SK-N-SH (cell line): Measurements from ENCODE around the gene RASSF8. TPM values are rescaled to one million over a fixed set of nuclear protein-coding genes. Genes with fewer than 3 reads are reported as not detected.

ENCODE experiments used
- CTCF ChIA-PET: fragments of 300-600, 350-600 bp; formaldehyde crosslinking; extraction: SDS; loops from one replicate; lab custom pipeline; 2021; lab: Yijun Ruan, JAX
- POLR2A ChIA-PET: fragments of 350-600 bp; sonication (Branson Sonifier 250); formaldehyde crosslinking; extraction: SDS; loops from one replicate; lab custom pipeline; 2020; ENCODE audit warnings: antibody characterized with exemption, inconsistent platforms; lab: Yijun Ruan, JAX
- DNase-seq: peaks from one replicate; pipeline ENCODE4 v3.0.0; 2012
- H2AFZ ChIP-seq: fragments of 200-600 bp; sonication (generic); 2 replicates; pipeline ENCODE4 v1.8.1; 2016; ENCODE audit warnings: antibody characterized with exemption, mild to moderate bottlenecking, low read depth
- H3F3A ChIP-seq: fragments of 200-600 bp; sonication (generic); replicated peaks from 2 replicates; pipeline ENCODE3; 2016; ENCODE audit warnings: antibody characterized with exemption, mild to moderate bottlenecking; ENCODE audit not compliant: insufficient read depth
- H3K27ac ChIP-seq, 2 experiments: fragments of 200-500 bp in 1 of 2; fragments of 200-600 bp in 1 of 2; sonication (Bioruptor generic) in 1 of 2; sonication (generic), shearing (Covaris generic) in 1 of 2; 2 replicates each; pipeline versions ENCODE4 v1.5.1 to v1.6.1; 2014 to 2016; ENCODE audit warnings: low read depth in 2 of 2, inconsistent platforms in 1 of 2, low read length in 1 of 2, mild to moderate bottlenecking in 1 of 2, mixed read lengths in 1 of 2
- H3K27me3 ChIP-seq: fragments of 200-600 bp; sonication (generic), shearing (Covaris generic); 2 replicates; pipeline ENCODE4 v1.6.1; 2016; ENCODE audit warnings: mixed run types; ENCODE audit not compliant: insufficient read depth
- H3K36me3 ChIP-seq, 2 experiments: fragments of 200-500 bp in 1 of 2; fragments of 200-600 bp in 1 of 2; sonication (Bioruptor generic) in 1 of 2; sonication (generic) in 1 of 2; replicated peaks in 1 of 2; 2 replicates each; pipeline versions ENCODE3 to v1.5.1; 2014 to 2016; ENCODE audit warnings: low read length in 1 of 2, mild to moderate bottlenecking in 1 of 2; ENCODE audit not compliant: insufficient read depth in 2 of 2, control insufficient read depth in 1 of 2
- H3K4me1 ChIP-seq, 2 experiments: fragments of 200-500 bp in 1 of 2; fragments of 200-600 bp in 1 of 2; sonication (Bioruptor generic) in 1 of 2; sonication (generic), shearing (Covaris generic) in 1 of 2; 2 replicates each; pipeline versions ENCODE4 v1.5.1 to v1.6.1; 2014 to 2016; ENCODE audit warnings: low read depth in 1 of 2, low read length in 1 of 2, mixed run types in 1 of 2; ENCODE audit not compliant: insufficient read depth in 2 of 2, control insufficient read depth in 1 of 2
- H3K4me2 ChIP-seq: fragments of 200-600 bp; sonication (generic), shearing (Covaris generic); 2 replicates; pipeline ENCODE4 v1.6.1; 2017; ENCODE audit warnings: mixed run types
- H3K4me3 ChIP-seq, 2 experiments: fragments of 200-500 bp in 1 of 2; fragments of 200-600 bp in 1 of 2; sonication (Bioruptor generic) in 1 of 2; sonication (generic), shearing (Covaris generic) in 1 of 2; 2 replicates each; pipeline versions ENCODE4 v1.5.1 to v1.8.1; 2014 to 2016; ENCODE audit warnings: low read depth in 2 of 2, inconsistent platforms in 1 of 2, low read length in 1 of 2, mild to moderate bottlenecking in 1 of 2, mixed read lengths in 1 of 2, moderate library complexity in 1 of 2
- H3K79me2 ChIP-seq: fragments of 200-600 bp; sonication (generic); 2 replicates; pipeline ENCODE4 v1.8.1; 2017; ENCODE audit warnings: mild to moderate bottlenecking; ENCODE audit not compliant: insufficient read depth
- H3K9ac ChIP-seq: fragments of 200-600 bp; sonication (generic); 2 replicates; pipeline ENCODE4 v1.6.1; 2017; ENCODE audit warnings: mixed run types
- H3K9me2 ChIP-seq: fragments of 200-600 bp; sonication (generic); 2 replicates; pipeline ENCODE4 v1.6.1; 2017; ENCODE audit warnings: mixed run types
- H3K9me3 ChIP-seq: fragments of 200-600 bp; sonication (generic); 2 replicates; pipeline ENCODE4 v1.6.1; 2017; ENCODE audit warnings: mixed run types, mild to moderate bottlenecking, moderate library complexity
- H4K20me1 ChIP-seq: fragments of 200-600 bp; sonication (generic); 2 replicates; pipeline ENCODE4 v1.6.1; 2017; ENCODE audit warnings: mild to moderate bottlenecking, mixed run types; ENCODE audit not compliant: insufficient read depth
- EP300 ChIP-seq, 2 experiments: IDR thresholded peaks; 2 replicates each; pipeline versions ENCODE4 v1.4.0 to v1.6.1; 2012; ENCODE audit warnings: borderline replicate concordance in 1 of 2, low read depth in 1 of 2, low read length in 1 of 2
- FOXM1 ChIP-seq: IDR thresholded peaks from 2 replicates; pipeline ENCODE4 v1.4.0; 2012; ENCODE audit warnings: low read depth, mild to moderate bottlenecking
- JUND ChIP-seq: IDR thresholded peaks from 2 replicates; pipeline ENCODE4 v1.4.0; 2012
- MEF2A ChIP-seq: IDR thresholded peaks from 2 replicates; pipeline ENCODE4 v1.4.0; 2012; ENCODE audit warnings: low read depth, borderline replicate concordance
- NFIC ChIP-seq: IDR thresholded peaks from 2 replicates; pipeline ENCODE4 v1.4.0; 2012; ENCODE audit warnings: borderline replicate concordance
- RFX5 ChIP-seq: IDR thresholded peaks from 2 replicates; pipeline ENCODE4 v1.6.1; 2012; ENCODE audit warnings: mild to moderate bottlenecking, improper control_type of control experiment, low read length
- TCF12 ChIP-seq: IDR thresholded peaks from 2 replicates; pipeline ENCODE4 v1.4.0; 2012
- polyA plus RNA-seq, 3 experiments: library from polyadenylated mRNA; depleted of rRNA; stranded (reverse); fragments of >200 nt; gene quantifications; 2 replicates each; pipeline ENCODE4 v1.2.3, GENCODE V29; 2012
- TF ChIP-seq, protein P1 (sequence below): IDR thresholded peaks from 2 replicates; pipeline ENCODE4 v1.4.0; 2012; ENCODE audit warnings: low read depth
- TF ChIP-seq, protein P2 (sequence below): IDR thresholded peaks from 2 replicates; pipeline ENCODE4; 2012

The RASSF8 gene
- polyA plus RNA-seq, 1 of the 3 experiments (the other 2 are of a cell fraction): 15.3 TPM

DNA sequence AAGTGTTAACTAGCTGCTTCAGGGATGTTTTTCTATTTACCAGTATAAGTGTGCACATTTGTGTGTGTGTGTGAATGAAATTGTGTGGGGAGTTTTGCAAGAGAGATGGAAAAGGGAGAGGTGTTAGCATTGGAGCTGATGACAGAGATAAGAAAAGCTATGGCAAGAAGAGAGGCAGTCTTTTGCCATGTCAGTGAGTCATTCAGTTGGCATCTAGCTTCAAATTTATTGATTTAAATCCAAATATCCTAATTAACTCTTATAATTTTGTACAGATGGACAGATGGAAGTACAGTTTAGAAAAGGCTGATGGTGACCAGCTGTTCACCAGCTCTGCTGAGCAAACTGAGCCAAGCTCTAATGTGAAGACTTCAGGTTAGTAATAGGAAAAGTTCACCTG lies 169.7 kb downstream of the RASSF8 start:
- Histone ChIP-seq H3K4me2 (peak overlapping the region; percentile 98), H3K4me1 (peaks cover 5 to 16% of the 10 kb centered on the region in 2 experiments; a peak in 3 of 4 replicates), H3K27me3 (no peaks in the 10 kb centered on the region), H3F3A (peaks cover 13% of the 10 kb centered on the region), H3K79me2 (peaks cover 12% of the 10 kb centered on the region), H4K20me1 (no peaks in the 10 kb centered on the region), H3K27ac (no peak overlapping the region), H2AFZ (no peak overlapping the region), H3K9ac (no peak overlapping the region), H3K9me2 (no peaks in the 10 kb centered on the region), H3K4me3 (no peak overlapping the region), H3K9me3 (no peaks in the 10 kb centered on the region), H3K36me3 (no peaks in the 10 kb centered on the region)
- no peak for DNase-seq
- POLR2A ChIA-PET: no interaction called here
- CTCF ChIA-PET: interaction anchor here (0.6 to 2.4 kb wide), 6 partner anchors 9 to 829 kb away, joined by 3 to 11 read pairs (median 4); no protein-coding TSS in a partner anchor
- TF ChIP-seq, protein P1, sequence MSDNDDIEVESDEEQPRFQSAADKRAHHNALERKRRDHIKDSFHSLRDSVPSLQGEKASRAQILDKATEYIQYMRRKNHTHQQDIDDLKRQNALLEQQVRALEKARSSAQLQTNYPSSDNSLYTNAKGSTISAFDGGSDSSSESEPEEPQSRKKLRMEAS: no peak; the same call in 1 of the 2 replicates
- no peak for TF ChIP-seq RFX5
- no peak for TF ChIP-seq FOXM1
- peak; percentile 91 for TF ChIP-seq TCF12
- TF ChIP-seq, protein P2, sequence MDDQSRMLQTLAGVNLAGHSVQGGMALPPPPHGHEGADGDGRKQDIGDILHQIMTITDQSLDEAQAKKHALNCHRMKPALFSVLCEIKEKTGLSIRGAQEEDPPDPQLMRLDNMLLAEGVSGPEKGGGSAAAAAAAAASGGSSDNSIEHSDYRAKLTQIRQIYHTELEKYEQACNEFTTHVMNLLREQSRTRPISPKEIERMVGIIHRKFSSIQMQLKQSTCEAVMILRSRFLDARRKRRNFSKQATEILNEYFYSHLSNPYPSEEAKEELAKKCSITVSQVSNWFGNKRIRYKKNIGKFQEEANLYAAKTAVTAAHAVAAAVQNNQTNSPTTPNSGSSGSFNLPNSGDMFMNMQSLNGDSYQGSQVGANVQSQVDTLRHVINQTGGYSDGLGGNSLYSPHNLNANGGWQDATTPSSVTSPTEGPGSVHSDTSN: peak; percentile 59
- peak; percentile 73 for TF ChIP-seq NFIC
- peak; percentile 57 for TF ChIP-seq JUND
- TF ChIP-seq MEF2A: no peak
- 0 out of 4 replicates have a peak, but pooled peaks of 1 of the 2 experiments have one; percentile 33 for TF ChIP-seq EP300 (IDR thresholded peaks at IDR 0.05; ENCODE audit: borderline replicate concordance in 1 of 2, low read depth in 1 of 2, low read length in 1 of 2)

Other genes starting within 250 kb of the RASSF8 start
- gene BHLHE41, start 166.4 kb downstream of the RASSF8 start, polyA plus RNA-seq (2012; rRNA removed): 12.8 and 16.1 TPM in 2 replicates
- 5.9 and 11.7 TPM in 2 replicates for gene SSPN, start 236.9 kb downstream of the RASSF8 start, polyA plus RNA-seq (2012; rRNA removed)